ENCODE results near the gene RPL39. TPM values are rescaled to one million over a fixed set of nuclear protein-coding genes. Genes with fewer than 3 reads are reported as not detected.

RPL39 gene
- total RNA-seq, 4 donors from 2014 or later: 1,738 to 4,612 (median 3,853) TPM

GRCh38 chrX:119760026-119760877 is 31.2 kb downstream of the RPL39 start:
- TF ChIP-seq EP300 (IDR thresholded peaks at IDR 0.05) (no peak), CTCF (IDR thresholded peaks at IDR 0.05) (no peak), POLR2A (IDR thresholded peaks at IDR 0.05) (no peak), POLR2AphosphoS5 (IDR thresholded peaks at IDR 0.05) (no peak)
- 84% methylated on average over 18 of the region's 18 CpGs for WGBS
- Histone ChIP-seq H3K27ac (no peak overlapping the region), H3K4me1 (peaks cover 5% of the 10 kb centered on the region), H3K9me3 (no peaks in the 10 kb centered on the region), H3K36me3 (no peaks in the 10 kb centered on the region), H3K4me3 (no peak overlapping the region), H3K27me3 (no peaks in the 10 kb centered on the region)
- no peak for DNase-seq (ENCODE audit: low spot score in 2 of 2)

- Histone ChIP-seq H3K4me3 (peak overlapping the region; percentile 59), H3K4me1 (peaks cover 5% of the 10 kb centered on the region), H3K27me3 (no peaks in the 10 kb centered on the region), H3K9me3 (no peaks in the 10 kb centered on the region), H3K27ac (no peak overlapping the region), H3K36me3 (no peaks in the 10 kb centered on the region)
- no peak for TF ChIP-seq POLR2AphosphoS5 (IDR thresholded peaks at IDR 0.05)
- TF ChIP-seq EP300 (IDR thresholded peaks at IDR 0.05): no peak
- TF ChIP-seq POLR2A (IDR thresholded peaks at IDR 0.05): no peak
- TF ChIP-seq CTCF (IDR thresholded peaks at IDR 0.05): no peak
- no peak for DNase-seq (ENCODE audit: low spot score in 2 of 2)
- WGBS: 60% methylated on average over 19 of the region's 44 CpGs
Observed at GRCh38 chrX:119759248-119759766, 32.1 kb downstream of the RPL39 start.

- no CpG with 5 or more reads among the region's 54 CpGs for WGBS
- TF ChIP-seq CTCF (IDR thresholded peaks at IDR 0.05): no peak
- no peak for TF ChIP-seq POLR2A (IDR thresholded peaks at IDR 0.05)
- TF ChIP-seq EP300 (IDR thresholded peaks at IDR 0.05): no peak
- no peak for TF ChIP-seq POLR2AphosphoS5 (IDR thresholded peaks at IDR 0.05)
- no peak overlapping the region for H3K27ac ChIP-seq
Observed at GRCh38 chrX:119758731-119759247, 32.6 kb downstream of the RPL39 start.

GRCh38 chrX:119757979-119758730 is 33.3 kb downstream of the RPL39 start, which contains the start of gene SOWAHD:
TSS of gene SOWAHD (plus strand) at chrX:119758588. CDS start at chrX:119758668, 80 bp downstream.
- H3K9me3 ChIP-seq: no peaks in the 10 kb centered on the region
- H3K27ac ChIP-seq: no peak within 1 kb of the TSS
- H3K36me3 ChIP-seq: no peaks in the 10 kb centered on the region
- peaks cover 5% of the 10 kb centered on the region for H3K4me1 ChIP-seq
- no peaks in the 10 kb centered on the region for H3K27me3 ChIP-seq
- WGBS: 27% methylated on average over 32 of the region's 59 CpGs
- peak within 1 kb of the TSS; percentile 59 for H3K4me3 ChIP-seq
- TF ChIP-seq POLR2A (IDR thresholded peaks at IDR 0.05) (no peak), CTCF (IDR thresholded peaks at IDR 0.05) (no peak), POLR2AphosphoS5 (IDR thresholded peaks at IDR 0.05) (no peak), EP300 (IDR thresholded peaks at IDR 0.05) (no peak)
- DNase-seq (ENCODE audit: low spot score in 2 of 2): peak in 1 of 2 donors; percentile 79

More at GRCh38 chrX:119758731-119759247, 32.6 kb downstream of the RPL39 start:
- Histone ChIP-seq H3K27me3 (no peaks in the 10 kb centered on the region), H3K36me3 (no peaks in the 10 kb centered on the region), H3K9me3 (no peaks in the 10 kb centered on the region), H3K4me1 (peaks cover 5% of the 10 kb centered on the region), H3K4me3 (peak overlapping the region; percentile 59)
- no peak for DNase-seq (ENCODE audit: low spot score in 2 of 2)

Data from suprapubic skin (tissue), 4 donors.